Erythroblast (primary cell): Measurements from ENCODE around the gene HEXIM2.

Experiments used
- GATA1 ChIP-seq: IDR thresholded peaks from 2 replicates; pipeline ENCODE4 v1.6.1; 2011; ENCODE audit warnings: low read depth, mild to moderate bottlenecking, control low read depth, low read length, moderate library complexity
- POLR2A ChIP-seq: IDR thresholded peaks from 2 replicates; pipeline ENCODE4 v1.6.1; 2011; ENCODE audit warnings: mild to moderate bottlenecking, low read length

DNA sequence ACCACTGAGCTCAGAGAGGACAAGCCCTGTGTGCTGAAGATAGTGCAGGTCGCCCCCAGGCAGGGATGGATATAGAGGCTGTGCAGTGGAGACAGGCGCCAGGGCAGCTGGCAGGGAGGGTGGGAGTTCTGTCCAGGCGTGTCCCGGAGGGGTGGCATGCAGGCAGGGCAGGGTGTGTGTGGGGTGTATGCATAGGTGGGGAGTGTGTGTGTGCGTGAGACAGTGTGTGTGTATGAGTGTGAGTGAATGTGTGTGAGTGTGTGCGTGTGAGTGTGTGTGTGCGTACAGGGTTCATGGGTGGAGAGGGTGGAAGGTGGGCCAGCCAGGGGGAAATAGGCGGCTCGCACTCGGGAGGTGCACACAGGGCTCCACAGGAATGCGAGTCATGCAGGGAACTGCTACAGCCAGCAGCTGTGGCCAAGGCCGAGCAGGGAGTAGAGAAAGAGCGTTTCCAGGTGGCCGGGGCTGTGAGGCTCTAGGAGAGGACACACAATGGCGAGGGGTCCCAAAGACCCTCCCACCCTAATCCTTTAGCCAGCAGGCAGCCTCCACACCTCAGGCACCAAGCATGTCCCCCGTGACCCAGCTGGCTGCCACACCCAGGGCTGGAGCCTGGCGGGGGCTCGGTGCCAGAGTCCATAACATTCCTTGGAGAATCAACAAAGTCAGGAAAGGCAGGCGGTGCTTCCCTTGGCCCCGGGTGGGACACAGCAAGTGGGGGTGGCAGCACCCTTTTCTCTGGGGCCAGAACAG lies 34.0 kb upstream of the HEXIM2 start:
- TF ChIP-seq POLR2A (no peak), GATA1 (no peak)
